Stimulated activated naive CD4-positive, alpha-beta T cell (primary cell): ENCODE measurements around the gene EFNA2.
A peak's percentile ranks its signal among the peaks of the same experiment; 100 is the strongest.

ENCODE experiments used
- DNase-seq, 6 experiments: peaks; one replicate each; lab custom pipeline; 2025; lab: John Stamatoyannopoulos, UW

EFNA2 gene

DNA sequence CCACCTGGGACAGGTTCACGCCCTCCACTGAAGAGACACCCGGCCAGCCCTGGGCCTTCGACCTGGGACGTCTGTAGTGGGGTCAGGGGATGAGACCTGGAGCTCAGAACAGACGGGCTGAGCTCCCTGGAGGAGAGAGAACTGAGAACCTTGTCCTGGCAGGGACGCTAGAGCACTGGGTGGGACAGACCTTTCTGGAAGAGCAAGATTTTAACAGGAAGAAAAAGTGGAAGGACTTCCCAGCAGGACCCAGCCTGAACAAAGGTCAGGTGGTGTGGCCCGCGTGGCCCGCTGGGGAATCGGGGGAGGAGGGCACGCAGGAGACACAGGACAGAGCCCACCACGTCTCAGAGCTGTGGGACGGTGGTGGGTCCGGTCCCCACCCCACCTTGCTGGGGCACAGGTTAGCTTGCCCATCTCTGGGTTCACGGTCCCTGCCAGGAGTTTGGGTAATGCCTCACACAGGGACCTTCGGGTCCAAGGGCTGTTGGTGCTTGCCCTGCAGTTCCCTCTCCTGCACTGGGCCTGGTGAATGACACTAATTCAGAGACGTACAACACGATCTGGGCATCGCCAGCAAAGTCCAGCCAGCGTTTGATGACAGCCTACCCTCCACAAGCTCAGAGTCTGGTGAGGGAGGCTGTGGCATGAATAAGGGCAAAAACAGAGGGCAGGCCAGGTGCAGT, 1.2 kb upstream of the EFNA2 start:
- no peak for DNase-seq

DNA sequence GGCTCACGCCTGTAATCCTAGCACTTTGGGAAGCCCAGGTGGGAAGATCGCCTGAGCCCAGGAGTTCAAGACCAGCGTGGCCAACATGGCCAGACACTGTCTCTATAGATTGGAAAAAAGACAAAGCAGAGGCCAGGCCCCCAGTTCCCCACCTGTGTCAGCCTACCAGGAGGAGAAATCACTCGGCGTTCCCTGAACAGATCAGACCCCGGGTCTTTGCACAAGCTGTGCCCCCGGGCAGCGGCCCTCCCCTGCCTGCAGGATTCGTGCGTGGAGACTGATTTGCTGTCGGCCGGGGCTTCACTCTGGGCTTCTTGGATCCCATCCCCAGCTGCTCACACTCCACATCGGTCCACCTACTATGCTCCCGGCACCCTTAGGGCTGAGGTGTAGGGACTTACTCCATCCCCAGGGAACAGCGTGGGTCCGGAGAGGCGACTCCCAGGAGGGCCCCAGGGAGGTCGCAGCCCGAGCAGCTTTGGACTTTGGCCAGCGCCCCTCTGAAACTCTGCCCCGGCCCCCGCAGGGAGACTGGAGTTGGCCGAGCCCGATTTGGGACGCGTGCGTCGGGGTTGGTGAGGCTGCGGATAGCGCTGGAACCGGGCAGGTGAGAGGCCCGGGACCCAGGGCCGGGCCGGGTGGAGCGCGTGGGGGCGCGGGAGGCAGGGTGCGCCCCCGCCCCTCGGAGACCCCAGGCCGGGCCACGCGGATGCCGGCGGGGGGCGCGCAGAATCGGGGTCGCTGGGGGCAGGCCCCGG, 515 bp upstream of the EFNA2 start:
- DNase-seq = no peak

DNA sequence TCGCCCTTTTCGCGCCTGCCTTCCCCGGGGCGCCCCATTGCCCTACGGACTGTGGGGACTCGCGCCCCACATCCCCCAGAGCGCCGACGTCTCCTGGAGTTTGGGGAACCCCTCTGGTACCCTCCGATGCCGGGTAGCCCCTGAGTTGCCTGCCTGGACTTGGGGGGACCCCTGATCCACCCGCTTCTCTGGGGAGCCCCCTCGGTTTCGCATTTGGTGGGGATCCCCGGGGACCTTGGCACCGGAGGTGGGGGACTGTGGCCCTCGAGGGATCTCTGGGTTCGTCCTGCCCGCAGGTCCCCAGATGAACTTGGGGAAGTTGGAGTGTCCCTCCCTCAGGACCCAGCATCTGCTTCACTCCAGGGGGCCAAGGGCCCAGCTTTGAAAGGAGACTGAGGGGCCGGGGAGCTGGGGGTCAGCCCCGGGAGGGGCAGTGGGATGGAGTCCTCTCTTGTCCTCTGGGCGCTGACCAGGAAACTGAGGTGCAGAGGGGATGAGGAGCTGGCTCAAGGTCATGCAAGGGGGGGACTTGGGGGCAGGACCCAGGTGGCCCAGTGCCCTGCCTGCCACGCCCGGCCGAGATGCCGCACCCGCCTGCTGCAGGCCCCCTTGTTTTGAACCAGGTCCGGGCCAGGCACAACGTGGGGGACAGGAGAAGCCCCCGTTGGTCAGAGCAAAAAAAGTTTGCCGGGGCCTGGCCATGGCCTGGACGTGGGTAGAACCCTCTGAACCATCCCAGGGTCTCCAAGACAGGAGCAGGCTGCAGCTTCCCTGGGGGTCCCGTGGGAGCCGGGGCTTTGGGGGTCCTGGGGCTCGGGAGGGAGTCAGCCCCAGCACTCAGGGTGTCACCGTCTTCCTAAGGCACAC, 1.0 kb downstream of the EFNA2 start:
- DNase-seq = no peak

DNA sequence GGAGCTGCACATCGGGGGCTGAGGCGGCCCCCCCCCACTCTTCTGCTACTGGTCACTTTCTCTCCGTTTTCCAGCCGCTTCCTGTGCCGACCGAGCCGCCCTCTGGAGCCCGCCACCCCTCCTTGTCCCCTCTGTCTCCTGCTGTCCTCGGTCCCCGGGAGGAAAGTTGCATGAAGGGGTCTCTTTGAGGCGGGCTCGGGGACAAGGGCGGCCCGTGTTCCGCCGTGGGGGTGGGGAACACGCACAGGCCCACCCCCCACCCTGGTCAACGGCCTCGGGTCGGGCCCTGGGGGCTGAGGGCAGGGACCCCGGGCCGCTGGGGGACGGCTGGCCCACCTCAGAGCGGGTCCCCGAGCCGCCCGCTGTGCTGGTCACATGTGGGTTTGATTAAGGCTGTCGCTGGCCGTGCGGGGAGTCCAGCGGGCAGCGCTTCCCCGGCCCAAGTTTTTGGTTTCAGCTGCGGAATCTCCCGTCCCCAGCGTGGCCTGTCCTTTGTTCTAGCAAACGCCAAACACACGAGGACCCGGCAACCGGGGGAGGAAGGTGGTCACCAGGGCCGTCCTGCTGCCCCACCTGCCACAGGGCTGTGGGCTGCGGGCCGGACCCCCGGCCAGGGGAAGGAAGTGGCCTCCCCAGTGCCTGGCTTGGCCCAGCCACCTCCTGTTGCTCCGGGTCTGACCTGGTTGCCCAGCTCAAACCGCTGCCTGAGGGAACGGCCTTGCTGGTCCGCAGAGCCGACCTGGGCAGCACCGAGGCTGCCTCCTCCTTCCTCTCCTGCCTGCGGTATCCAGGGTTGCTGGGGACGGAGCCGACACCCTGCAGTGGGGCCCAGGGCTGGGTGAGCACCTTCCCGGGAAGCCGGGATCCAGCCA, 1.9 kb downstream of the EFNA2 start:
- no peak for DNase-seq

DNA sequence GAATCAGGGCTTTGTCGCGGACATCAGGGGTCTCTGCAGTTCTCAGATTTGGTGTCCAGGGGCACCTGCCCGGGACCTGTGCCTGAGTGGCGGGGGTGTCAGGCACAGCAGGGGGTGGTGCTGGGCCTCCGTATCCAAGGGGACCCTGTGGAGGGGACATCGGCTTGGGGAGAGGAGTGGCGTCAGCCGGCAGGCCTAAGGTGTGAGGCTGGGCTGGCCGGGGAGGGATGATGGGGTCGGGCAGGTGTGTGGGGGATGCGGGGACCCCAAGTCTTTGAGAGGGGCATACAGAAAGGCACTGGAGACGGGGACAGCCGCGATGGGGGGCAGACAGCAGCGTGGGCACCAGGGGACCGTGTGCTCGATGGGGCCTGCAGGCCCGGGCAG, 2.5 kb downstream of the EFNA2 start:
- DNase-seq = no peak

DNA sequence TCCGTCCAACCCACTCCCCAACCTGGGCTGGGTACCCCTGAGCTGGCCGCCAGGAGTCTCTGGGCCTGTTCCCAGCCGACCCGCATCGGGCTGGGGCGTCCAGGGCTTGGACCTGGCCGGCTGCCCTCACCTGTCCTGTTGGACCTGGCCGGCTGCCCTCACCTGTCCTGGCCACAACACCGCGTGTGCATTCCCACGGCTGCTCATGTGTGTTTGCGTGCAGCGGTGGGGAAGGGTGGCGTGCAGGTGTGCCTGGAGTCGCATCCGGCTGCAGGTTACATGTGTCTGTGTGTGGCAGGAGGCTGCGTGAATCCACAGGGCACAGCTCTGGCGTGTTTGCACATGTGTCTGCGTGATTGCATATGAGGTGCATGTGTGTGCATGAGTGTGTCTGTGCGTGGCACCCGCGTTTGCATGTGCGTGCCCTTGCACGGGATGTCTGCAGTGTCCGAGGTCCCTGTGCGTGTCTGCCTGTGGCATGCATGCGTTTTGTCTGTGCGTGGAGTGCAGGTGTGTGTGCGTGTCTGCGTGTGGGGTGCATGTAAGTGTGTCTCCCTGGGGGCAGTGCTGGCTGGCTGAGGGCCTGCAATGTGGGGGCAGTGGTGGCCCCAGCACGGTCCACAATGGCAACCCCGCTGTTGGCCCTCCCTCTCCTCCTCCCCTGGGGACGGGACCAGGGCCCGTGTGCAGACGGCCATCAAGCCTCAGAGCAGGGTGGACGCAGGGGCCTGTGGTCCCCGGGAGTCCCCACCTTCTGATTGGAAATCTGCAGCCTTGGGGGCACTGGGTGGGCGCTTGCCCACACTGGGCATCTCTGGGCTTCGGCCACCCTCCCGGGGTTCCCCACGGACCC, 3.4 kb downstream of the EFNA2 start:
- DNase-seq = no peak

DNA sequence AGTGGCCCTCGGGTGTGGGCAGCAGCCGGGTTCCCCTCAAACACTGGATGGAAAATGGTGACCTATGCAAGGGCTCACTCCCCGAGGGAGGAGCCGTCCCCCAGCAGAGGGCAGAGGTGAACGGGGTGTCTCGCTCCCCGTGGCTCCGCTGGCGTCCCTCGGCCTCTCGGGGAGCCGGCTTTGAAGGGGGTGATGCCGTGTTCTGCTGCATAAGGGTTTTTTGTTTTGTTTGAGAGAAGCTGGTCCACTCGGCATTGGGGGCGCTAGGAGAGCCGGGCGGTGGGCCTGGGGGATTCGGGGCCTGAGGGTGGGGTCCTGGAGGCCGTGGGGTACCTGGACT, 4.0 kb downstream of the EFNA2 start:
- no peak for DNase-seq

DNA sequence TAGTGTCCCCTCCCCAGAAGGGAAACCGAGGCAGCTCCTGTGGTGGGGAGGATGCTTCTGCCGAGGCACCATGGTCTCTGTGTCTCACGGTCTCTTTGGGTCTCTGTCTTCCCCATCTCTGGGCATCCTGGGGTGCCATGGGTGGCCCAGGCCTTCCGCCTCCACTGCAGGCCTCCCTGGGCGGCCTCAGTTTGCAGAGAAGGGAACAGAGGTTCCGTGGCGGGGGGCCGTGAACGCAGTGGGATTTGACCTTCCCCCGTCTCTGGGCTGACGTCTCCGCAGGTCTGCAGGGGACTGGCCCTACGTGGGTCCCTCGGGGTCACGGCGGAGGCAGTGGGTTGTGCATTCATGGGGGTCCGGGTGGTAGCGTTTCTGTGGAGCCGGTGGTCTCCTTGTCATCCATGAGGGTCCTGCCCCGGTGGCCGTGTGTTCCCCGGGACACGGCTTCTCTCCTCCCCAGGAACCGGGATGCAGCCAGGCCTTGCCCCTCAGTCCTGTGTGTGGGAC, 4.6 kb downstream of the EFNA2 start:
- no peak for DNase-seq

DNA sequence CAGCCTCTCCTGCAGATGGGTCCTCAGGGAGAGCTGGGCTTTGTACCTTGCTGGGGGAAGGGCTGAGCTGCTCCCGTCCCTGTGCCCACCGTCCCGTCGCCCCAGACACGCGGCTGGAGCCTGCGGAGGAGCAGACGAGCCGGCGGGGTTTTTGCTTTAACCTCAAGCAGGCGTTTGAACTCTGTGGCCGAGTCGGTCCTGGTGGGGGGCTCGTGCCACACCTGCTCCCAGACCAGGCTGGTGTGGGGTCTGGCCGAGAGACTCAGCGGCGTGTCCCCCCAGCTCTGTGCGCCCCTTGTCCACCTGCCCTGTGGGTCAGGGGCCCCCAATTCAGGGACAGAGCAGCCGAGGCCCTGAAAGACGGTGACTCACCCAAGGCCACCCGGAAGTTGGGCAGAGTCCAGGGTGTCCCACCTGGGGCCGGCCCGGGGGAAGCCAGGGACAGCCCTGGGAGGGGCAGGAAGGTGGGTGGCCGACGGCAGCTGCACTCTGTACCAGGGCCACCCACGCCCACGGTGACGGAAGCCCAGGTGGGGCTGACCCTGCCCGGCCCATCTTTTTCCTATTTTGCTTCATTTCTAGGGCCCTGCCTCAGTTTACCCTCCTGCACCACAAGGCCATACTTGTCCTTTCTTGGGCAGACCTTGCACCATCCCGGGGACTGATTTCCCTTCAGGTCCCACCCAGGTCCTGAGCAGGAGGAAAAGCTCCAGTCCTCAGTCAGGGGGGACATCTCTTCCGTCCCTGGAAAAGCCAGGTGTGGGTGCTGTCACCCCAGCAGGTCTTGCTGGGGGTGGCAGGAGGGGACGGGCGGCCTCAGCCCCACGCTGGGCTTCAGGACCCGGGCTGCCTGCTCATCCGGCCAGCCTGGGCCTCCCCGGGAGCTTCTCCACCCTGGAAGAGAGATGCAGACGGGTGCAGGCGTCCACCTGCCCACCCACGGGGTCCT, 5.3 kb downstream of the EFNA2 start:
- no peak for DNase-seq

DNA sequence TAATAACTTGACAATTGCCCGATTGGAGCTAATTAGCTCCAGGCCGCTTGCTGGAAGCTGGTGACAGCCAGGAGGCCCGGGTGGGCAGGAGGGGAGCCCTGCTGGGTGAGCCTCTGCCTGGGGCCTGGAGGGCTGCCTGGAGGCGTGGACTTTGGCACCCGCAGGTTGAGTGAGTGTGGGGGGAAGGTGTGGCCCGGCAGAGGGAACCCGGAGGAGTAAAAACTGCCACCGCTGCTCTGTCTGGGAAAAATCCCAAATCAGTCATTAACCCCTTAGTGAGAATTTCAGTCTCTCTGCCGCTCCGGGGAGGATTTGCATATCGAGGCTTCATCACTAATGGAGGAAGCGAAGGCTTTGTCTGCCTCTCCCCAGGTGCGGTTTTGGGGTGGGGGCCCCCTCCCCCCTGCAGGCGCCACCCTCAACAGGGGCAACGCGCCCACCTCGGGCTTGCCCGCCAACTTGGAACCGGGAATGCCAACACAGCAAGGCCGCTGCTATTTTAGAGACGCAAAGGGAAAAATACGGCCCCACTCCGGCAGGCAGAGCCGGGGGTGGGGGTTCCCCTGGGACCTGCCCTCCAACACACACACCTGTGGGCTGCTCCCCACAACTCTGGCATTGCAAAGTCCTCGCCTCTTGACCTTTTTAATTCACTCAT, 6.2 kb downstream of the EFNA2 start:
- DNase-seq = no peak

DNA sequence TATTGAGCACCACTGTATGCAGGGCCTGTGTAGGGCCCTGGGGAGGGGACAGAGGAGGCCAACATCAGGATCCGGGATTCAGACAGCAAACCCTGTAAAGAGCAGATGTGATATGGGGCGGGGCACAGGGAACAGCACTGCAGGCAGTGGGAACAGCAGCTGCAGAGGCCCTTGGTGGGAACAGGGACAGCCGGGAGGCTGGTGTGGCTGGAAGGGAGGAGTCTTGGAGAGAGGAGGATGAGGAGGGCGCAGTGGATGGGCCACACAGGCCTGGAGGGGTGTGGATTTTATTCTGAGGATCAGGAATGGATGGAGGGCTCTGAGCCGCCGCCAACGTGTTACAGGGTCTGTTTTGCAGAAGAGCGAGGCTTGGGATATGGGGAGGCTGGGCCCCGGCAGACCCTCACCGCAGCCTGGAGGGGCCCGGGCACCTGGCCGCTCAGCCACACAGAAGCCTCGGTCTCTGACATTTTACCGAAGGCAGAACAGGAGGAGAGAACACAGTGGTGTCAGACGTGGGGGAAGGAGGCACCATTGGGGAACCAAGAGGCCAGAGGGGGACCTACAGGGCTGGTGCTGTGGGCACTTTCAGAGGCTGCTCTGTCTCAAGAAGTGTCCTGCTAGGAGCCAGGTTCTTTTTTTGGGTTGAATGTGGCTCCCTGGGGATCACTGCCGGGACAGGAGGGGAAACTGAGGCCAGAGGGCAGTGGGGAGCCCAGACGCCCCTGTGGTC, 6.9 kb downstream of the EFNA2 start:
- no peak for DNase-seq

DNA sequence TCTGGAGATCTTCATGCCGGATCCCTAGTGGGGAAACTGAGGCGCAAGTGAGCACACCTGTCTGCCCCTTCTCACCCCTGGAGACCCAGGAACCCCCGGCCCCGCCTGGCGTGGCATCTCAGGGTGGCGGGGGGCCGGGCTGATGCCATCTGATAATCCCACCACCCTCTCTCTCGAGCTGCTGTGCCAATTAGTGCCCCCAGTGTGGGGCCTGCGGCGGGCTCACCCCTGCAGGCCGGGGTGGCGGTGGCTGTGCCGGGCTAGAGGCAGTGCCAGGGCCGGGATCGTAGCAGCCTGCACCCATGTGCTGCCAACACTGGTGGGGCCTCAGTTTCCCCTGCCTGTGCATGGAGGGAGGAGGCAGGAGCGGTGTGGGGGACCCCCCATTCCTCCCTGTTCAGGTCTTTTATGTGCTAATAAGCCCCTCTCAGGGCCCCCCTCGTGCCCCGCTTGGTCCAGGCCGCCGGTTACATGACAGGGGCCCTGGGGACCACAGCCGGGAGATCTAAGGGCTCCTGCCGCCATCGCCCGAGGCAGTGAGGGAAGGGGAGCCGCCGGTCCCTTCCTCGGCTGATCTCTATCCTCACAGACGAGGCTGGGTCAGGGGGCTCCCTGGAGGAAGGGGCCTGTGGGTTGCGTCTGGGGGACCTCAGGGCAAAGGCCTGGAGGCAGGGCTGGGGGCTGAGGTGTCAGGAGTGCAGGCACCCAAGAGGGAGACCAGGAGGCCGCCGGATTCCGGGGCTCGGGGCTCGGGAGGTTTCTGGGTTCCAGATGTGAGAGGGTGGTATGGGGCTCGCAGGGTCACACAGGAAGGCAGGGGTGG, 8.3 kb downstream of the EFNA2 start:
- DNase-seq = no peak

DNA sequence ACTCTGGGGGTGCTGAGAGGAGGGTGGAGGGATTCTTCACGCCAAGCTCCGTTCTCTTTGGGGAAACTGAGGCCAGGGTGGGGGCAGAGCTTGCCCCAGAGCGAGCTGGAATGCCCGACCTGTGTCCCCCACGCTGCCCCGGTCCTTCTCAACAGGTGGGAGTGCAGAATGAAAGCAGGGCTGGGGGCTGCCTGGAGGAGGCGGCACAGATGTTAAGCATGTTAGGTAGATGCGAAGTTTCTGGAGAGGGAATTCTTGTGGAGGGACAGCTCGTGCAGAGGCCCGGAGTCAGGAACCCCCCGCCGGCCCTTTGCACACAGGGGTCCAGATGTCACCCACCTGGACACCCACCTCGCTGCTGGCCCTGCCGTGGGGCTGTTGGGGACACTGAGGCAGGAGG, 9.0 kb downstream of the EFNA2 start:
- no peak for DNase-seq

DNA sequence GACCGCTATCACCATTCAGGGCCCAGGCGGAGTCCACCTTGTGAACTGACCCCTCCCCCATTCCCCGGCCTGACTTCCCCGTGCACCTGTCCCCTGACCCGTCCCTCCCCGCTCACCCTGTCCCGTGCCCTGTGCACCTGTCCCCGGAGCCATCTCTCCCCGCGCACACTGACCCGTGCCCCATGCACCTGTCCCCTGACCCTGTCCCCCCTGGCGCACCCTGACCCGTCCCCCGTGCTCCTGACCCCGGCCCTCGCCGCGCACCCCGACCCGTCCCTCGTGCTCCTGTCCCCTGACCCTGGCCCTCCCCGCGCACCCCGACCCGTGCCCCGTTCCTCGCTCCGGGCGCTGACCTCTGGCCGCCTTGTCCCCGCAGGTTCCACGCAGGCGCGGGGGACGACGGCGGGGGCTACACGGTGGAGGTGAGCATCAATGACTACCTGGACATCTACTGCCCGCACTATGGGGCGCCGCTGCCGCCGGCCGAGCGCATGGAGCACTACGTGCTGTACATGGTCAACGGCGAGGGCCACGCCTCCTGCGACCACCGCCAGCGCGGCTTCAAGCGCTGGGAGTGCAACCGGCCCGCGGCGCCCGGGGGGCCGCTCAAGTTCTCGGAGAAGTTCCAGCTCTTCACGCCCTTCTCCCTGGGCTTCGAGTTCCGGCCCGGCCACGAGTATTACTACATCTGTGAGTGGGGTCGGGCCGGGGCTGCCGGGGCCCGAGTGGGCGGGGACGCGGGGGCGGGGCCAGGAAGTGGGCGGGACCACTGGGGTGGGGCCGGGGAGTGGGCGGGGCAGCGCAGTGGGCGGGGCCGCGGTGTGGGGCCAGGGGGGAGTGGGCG, 9.7 kb downstream of the EFNA2 start:
- peak in 5 of 6 experiments; percentile 23 to 42 (median 31) for DNase-seq

DNA sequence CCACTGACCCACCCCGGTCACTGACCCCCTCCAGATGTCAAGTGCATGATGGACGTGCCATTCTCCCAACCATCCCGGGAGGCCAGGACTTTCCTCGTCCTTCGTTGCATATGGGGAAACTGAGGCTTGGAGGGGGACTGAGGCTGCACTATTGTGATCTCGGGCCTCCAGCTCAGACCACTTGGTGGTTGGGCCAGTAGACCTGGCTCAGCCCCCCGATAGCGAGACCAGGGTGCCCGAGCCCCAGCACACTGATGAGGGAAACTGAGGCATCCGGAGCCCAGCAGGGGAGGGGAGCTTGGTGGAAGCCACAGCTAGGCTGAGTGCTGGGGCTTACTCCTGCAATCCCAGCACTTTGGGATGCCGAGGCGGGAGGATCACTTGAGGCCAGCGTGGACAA, 10.4 kb downstream of the EFNA2 start:
- DNase-seq = no peak

DNA sequence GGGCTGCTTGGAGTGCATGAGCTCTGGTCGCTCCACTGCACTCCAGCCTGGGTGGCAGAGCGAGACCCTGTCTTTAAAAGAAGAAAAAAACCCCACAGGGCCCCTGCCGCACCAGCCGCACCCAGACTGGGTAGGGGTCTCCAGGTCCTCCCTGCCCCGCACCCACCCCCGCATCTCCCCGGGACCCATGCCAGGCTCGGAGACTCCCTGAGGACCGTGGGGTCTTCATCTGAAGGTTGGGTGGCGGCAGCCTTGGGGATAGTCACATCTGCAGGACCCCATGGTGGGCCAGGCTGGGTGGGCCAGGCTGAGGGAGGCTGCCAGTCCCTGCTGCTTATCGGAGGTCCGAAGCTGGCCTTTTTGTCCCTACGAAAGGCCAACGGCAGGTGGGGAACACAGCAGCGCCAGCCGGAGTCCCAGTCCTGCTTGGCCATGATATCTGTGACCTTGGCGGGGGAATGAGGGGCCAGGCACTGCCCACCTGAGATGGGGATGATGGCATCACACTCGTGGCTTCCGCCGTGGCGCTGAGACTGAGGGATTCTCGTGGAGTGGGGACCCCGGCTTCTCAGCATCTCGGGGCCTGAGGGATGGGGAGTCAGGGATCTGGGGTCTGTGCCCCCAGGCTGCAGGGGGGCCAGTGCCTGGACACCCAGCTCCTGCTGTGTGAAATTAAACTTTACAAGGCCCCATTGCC, 11.1 kb downstream of the EFNA2 start:
- DNase-seq = no peak
